ENCODE data around the gene VEGFA.

GRCh38 chr6:43728586-43728985 lies 41.4 kb upstream of the VEGFA start:
- TF ChIP-seq POLR2AphosphoS5 (IDR thresholded peaks at IDR 0.05) (no peak), SMC3 (conservative IDR thresholded peaks at IDR 0.05; ENCODE audit: poor library complexity) (no peak), EZH2 (IDR thresholded peaks at IDR 0.05; ENCODE audit: borderline replicate concordance, insufficient read depth, low read length, poor library complexity, severe bottlenecking) (no peak), MXI1 (conservative IDR thresholded peaks at IDR 0.05; ENCODE audit: poor library complexity, severe bottlenecking) (no peak), REST (IDR thresholded peaks at IDR 0.05; ENCODE audit: borderline replicate concordance) (no peak)
- TF ChIP-seq, protein P1, sequence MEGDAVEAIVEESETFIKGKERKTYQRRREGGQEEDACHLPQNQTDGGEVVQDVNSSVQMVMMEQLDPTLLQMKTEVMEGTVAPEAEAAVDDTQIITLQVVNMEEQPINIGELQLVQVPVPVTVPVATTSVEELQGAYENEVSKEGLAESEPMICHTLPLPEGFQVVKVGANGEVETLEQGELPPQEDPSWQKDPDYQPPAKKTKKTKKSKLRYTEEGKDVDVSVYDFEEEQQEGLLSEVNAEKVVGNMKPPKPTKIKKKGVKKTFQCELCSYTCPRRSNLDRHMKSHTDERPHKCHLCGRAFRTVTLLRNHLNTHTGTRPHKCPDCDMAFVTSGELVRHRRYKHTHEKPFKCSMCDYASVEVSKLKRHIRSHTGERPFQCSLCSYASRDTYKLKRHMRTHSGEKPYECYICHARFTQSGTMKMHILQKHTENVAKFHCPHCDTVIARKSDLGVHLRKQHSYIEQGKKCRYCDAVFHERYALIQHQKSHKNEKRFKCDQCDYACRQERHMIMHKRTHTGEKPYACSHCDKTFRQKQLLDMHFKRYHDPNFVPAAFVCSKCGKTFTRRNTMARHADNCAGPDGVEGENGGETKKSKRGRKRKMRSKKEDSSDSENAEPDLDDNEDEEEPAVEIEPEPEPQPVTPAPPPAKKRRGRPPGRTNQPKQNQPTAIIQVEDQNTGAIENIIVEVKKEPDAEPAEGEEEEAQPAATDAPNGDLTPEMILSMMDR (IDR thresholded peaks at IDR 0.05; ENCODE audit: poor library complexity, severe bottlenecking) = no peak

Data from neural cell (in vitro differentiated cells).